ENCODE measurements around the gene EMC9.

Gene EMC9

GRCh38 chr14:24177041-24177825, 35.8 kb upstream of the EMC9 start:
- DNase-seq (ENCODE audit: low read depth) = no peak

- DNase-seq (ENCODE audit: low read depth) = no peak
Measured at GRCh38 chr14:24176599-24176998, 35.2 kb upstream of the EMC9 start.

- no peak for DNase-seq (ENCODE audit: low read depth)
Measured at GRCh38 chr14:24172871-24173281, 31.5 kb upstream of the EMC9 start.

GRCh38 chr14:24172261-24172860, 31.0 kb upstream of the EMC9 start:
- no peak for DNase-seq (ENCODE audit: low read depth)

GRCh38 chr14:24171422-24172260, 30.2 kb upstream of the EMC9 start, which contains the start of gene REC8:
Gene REC8 (plus strand): TSS chr14:24172080. CDS start chr14:24172553, 473 bp downstream.
- DNase-seq (ENCODE audit: low read depth) = peak; percentile 65

- DNase-seq (ENCODE audit: low read depth) = no peak
Measured at GRCh38 chr14:24167469-24168114, 26.2 kb upstream of the EMC9 start.

- DNase-seq (ENCODE audit: low read depth) = no peak
Measured at GRCh38 chr14:24165785-24166184, 24.4 kb upstream of the EMC9 start.

GRCh38 chr14:24164518-24164991, 23.2 kb upstream of the EMC9 start:
- no peak for DNase-seq (ENCODE audit: low read depth)

GRCh38 chr14:24162093-24162492, 20.7 kb upstream of the EMC9 start:
- no peak for DNase-seq (ENCODE audit: low read depth)

- DNase-seq (ENCODE audit: low read depth) = peak; percentile 90
Measured at GRCh38 chr14:24160850-24161804, 19.7 kb upstream of the EMC9 start, which contains the start of gene IRF9. Gene IRF9 (plus strand): TSS chr14:24161265. CDS start chr14:24162145, 880 bp downstream.

- DNase-seq (ENCODE audit: low read depth) = no peak
Measured at GRCh38 chr14:24160499-24160849, 19.1 kb upstream of the EMC9 start.

GRCh38 chr14:24159777-24160498, 18.5 kb upstream of the EMC9 start:
- no peak for DNase-seq (ENCODE audit: low read depth)

- no peak for DNase-seq (ENCODE audit: low read depth)
Measured at GRCh38 chr14:24157331-24157730, 15.9 kb upstream of the EMC9 start.

GRCh38 chr14:24156840-24157239, 15.4 kb upstream of the EMC9 start:
- no peak for DNase-seq (ENCODE audit: low read depth)

- DNase-seq (ENCODE audit: low read depth) = no peak
Measured at GRCh38 chr14:24155100-24155499, 13.7 kb upstream of the EMC9 start.

GRCh38 chr14:24151404-24152080, 10.2 kb upstream of the EMC9 start:
- DNase-seq (ENCODE audit: low read depth) = no peak

GRCh38 chr14:24150993-24151392, 9.6 kb upstream of the EMC9 start:
- DNase-seq (ENCODE audit: low read depth) = no peak

- DNase-seq (ENCODE audit: low read depth) = no peak
Measured at GRCh38 chr14:24150567-24150966, 9.2 kb upstream of the EMC9 start.

- DNase-seq (ENCODE audit: low read depth) = no peak
Measured at GRCh38 chr14:24150061-24150460, 8.7 kb upstream of the EMC9 start.
